ENCODE results near the gene U2AF2.

U2AF2 gene

DNA sequence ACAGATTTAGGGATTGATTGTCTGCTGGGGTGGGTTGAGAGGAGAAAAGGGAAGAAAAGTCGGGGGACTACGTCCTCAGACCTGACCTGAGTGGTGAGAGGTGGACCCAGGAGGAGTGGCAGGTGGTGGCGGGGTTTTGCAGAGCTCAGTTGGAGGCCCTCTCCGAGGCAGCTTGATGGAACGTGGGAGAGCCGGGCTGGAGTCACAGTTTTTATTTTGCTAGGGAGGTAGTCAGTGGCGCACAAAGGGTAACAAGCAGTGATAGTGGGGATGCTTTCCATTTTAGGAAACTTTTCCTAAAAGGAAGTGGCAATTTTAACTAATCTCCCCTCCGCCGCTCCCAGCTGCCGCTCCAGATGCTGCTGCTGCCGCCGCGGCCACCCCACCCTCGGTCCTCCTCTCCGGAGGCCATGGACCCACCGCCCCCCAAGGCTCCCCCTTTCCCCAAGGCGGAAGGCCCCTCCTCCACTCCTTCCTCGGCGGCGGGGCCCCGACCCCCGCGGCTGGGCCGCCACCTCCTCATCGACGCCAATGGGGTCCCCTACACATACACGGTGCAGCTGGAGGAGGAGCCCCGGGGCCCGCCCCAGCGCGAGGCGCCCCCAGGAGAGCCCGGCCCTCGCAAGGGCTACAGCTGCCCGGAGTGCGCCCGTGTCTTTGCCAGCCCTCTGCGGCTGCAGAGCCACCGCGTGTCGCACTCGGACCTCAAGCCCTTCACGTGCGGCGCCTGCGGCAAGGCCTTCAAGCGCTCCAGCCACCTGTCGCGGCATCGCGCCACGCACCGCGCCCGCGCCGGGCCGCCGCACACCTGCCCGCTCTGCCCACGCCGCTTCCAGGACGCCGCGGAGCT is 12.5 kb upstream of the U2AF2 start:
- peak in 5 of 58 donors; percentile 7 to 37 (median 13) for DNase-seq

DNA sequence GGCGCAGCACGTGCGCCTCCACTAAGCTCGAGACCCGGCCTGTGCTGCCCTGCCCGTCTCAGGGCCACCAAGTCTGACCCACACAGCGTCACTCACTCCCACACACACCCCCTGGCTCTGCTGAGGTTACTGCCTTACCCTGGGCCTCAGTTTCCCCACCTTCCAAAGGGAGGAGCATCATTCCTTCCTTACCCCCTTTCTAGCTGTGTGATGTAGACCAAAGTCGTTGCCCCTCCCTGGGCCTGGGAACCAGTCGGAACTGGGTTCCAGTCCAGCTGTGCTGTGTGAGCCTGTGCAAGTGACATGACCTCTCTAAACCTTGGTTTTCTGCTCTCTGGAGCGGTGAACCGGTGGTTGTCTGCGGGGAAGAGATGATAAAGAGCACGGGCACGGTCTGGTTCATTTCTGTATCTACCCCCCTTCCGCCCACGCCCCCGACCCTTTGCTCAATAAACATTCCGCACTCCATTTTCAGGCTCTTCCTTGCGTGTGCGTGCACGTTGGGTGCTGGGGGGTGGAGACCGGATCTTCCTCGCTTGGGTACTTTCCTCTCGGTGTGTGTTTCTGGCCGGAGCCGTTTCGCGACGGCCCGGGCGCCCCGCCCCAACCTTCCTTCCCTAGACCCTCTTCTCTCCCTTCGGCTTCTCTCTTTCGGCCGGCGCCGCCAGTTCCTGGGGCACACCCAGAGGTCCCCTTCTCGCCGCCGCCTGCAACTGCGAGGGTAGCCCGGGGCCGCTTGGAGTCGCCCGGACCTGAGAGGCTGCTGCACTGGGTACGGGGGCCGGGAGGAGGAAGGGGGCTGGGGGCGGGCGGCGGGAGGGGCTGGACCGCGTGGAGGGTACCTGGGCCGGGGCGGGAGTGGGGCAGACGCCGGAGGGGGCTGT is 11.6 kb upstream of the U2AF2 start, which contains the start of gene ZNF581:
TSS of gene ZNF581 (plus strand) at position 647 of the 884 bp plus-strand sequence. CDS start 923 bp downstream, outside the sequence.
- peak in 55 of 58 donors; percentile 16 to 79 (median 58) for DNase-seq

DNA sequence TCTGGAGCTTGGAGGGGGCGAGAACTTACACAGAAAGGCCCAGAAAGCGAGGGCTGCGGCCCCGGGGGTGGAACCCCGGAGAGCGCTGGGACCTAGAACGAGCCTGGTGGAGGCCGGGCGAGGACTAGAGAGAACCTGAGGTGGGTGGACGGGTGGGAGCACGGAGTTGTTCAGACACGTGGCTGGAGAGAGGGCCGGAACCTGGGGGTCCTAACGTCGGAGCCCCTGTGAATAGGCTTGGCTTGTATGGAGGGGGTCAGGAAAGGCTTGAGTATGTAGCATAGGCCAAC is 11.0 kb upstream of the U2AF2 start:
- DNase-seq: peak in 1 of 58 donors; percentile 55

DNA sequence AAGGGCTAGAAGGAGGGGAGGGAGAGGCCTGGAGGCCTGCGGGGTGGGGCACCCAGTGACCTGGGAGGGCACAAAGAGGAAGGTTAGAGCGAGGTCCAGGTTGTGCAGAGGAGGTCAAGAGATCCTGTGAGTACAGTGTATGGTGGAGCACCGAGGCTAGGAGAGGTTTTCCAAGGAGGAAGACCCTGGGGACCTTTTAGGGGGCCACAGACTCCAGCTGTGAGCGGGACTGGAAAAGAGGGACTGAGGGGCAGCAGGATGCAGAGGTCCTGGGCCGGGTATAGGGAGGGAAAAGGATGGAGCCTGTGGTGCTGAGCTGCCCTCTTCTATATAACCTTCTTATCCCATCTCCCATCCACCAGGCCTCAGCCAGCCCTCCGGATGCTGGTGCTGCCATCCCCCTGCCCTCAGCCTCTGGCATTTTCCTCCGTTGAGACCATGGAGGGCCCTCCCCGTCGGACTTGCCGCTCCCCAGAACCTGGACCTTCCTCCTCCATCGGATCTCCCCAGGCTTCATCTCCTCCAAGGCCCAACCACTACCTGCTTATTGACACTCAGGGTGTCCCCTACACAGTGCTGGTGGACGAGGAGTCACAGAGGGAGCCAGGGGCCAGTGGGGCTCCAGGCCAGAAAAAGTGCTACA is 10.5 kb upstream of the U2AF2 start:
- no peak for DNase-seq

DNA sequence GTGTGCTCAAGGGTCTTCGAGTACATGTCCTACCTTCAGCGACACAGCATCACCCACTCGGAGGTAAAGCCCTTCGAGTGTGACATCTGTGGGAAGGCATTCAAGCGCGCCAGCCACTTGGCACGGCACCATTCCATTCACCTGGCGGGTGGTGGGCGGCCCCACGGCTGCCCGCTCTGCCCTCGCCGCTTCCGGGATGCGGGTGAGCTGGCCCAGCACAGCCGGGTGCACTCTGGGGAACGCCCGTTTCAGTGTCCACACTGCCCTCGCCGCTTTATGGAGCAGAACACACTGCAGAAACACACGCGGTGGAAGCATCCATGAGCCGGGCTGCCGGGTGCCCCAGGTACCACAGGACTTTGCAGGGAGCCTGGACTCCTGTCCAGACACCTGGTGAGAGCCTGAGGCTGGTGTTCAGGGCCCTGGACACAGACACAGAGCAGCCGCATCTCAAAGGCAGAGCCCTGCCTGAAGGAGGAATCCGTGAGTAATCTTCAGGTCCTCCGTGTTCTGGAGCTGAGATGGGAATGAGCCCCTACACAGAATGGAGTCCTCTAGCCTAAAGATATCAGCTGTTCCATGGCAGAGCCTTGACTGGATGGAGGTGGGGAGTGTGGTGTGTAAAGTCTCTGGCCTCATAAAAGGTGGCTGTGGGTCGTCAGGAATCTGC is 9.9 kb upstream of the U2AF2 start:
- DNase-seq: no peak

DNA sequence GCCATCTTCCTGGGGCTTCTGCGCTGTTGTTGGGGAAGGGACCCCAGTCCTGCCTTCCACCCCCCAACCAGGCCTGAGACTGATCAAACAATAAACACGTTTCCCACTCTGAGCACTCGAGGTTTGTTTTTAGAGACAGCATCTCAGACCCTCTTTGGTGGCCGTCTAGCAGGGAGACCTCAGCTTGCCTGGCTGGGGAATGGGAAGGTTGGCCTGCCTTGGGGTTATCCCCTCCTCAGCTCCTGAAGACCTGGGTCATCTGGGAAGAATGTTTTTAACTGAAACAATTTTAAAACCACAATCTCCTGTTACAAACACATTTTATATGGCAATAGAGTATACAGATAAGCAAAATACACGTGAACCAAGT is 9.3 kb upstream of the U2AF2 start:
- no peak for DNase-seq

DNA sequence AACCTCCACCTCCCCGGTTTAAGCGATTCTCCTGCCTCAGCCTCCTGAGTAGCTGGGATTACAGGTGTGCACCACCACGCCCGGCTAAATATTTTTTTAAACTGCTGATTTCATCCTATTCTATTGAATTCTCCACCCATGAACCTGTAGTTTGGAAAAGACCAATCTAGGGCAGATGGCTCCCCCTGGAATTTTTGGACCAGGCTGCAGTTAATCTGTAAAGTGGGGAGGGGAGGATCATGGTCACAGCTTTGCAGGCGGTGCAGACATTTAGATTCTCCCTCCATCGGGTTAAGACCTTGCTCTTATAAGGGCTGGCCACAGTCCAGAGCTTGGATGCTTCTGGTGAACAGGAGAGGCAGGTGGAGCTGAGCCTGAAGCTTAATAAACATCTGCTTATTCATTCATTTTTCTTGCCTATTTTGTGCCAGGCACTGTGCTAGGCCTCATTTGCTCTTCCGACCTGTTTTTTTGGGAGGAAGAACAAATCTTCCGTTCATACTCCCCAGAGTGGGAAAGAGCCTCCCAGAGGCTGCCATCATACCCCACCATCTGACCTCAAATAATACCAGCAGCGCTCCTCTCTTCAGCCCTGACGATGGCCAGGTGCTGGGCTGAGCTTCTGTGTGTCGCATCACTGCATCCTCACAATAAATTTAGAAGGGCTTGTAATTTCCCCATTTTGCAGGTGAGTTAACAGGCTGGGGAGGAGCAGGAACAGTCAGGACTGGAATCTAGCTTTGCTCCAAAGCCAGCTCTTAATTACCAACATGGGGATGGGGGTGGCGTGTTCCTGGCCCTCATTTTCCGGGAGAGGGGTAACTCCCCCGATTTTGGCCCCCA is 7.7 kb upstream of the U2AF2 start:
- peak in 1 of 58 donors; percentile 15 for DNase-seq

DNA sequence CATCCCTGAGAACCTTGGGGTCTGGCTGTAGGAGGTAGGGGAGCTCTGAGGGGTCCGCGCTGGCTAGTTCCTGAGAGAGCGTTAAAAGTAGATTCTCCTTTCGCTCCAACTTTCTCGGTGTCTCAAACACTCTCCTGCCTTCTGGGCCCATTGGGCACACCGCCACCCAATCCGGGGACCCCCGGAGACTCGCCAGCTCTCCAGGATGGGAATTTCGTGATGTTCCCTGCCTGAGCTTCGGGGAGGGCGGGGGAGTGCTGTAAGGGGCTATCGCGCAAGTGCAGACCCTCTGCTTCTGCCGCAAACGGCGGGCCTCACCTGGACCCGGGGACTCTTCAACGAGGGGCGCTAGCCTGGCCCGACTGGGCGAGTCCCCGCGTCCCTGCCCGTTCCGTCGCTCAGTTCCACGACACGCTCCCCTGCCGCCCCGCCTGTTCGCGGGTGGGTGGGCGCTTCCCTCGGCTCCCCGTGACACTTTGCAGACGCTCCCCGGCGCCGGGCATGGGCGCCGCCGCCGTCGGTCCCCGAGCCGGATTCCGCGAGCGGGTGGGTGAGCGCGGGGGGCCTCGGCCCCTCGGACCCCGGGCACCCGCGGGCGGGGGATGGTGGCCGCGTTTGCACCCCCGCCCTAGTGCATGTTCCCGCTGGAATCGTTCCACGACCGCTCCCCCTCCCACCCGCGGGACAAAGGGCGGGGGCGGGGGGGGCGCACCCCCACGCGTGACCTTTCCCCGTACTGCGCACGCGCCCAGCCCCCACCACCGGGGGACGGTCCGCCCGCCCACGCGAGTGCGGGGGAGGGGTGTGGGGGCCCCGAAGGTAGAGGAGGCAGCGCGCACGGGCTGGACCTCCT is 6.9 kb upstream of the U2AF2 start, which contains the start of gene CCDC106:
TSS of gene CCDC106 (plus strand) at position 481 of the 853 bp plus-strand sequence. CDS start 835 bp downstream, outside the sequence.
- peak in 56 of 58 donors; percentile 47 to 89 (median 72) for DNase-seq

DNA sequence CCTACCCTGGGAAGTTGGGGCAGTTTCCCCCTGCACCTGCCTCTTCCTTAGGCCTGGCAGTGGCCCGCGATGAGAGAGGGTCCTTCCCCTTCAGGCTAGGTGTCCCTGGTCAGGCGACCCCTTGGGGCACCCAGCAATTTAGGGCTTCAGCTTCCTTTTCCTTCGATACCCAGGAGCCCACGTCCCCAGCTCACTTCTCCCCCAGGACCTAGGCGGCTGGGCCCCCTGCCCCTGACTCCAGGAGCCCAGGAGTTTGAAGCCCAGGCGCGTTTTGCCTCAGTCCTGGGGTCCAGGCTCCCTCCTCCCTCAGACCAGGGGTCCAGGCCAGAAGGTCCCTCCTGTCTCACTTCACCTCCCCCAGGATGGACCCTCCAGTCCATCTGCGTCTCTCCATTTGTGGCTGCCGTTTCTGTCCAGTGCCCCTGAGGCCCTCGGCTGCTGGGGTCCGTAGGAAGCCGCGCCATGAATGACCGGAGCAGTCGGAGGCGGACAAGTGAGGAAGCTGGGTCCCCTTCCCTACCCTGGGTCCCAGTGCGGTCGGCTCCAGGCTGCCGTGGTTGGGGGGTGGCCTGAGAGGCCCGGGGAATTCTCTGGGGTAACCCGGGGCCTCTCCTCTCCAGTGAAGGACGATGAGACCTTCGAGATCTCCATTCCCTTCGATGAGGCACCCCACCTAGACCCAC is 6.1 kb upstream of the U2AF2 start:
- DNase-seq: peak in 1 of 58 donors; percentile 41

DNA sequence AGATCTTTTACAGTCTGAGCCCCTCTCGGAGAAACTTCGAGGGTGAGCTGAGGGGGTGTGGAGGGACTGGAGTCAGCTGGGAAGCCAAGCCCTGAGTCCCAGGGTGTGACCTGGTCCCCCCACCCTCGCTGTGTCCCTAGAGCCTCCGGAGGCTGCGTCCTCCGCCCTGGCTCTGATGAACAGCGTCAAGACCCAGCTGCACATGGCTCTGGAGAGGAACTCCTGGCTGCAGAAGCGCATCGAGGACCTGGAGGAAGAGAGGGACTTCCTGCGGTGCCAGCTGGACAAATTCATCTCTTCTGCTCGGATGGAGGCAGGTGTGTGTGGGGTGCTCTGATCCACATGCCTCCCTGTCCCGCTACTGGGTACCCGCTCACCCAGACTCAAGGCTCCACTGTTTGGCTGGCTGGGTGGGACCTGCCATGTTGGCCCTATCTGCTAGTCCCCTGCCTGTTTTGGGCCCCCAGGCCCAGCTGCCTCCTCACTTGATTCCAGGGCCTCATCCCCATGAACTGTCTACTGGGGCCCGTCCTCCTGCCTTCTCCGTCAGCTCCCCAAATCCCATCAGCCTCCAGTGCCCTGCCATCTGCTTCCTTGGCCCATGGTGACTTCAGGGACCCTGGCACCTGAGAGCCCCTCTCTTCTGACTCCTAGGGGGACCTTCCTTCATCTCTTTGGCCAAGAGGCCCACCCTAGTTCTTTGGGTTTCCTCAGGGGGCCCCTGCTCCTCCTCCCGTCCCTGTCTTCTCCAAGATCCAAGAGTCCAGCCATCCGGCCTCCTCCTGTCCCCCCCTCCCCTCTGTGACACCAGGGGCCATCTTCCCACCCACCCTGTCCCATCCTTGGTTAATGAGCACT is 5.3 kb upstream of the U2AF2 start:
- DNase-seq: no peak

DNA sequence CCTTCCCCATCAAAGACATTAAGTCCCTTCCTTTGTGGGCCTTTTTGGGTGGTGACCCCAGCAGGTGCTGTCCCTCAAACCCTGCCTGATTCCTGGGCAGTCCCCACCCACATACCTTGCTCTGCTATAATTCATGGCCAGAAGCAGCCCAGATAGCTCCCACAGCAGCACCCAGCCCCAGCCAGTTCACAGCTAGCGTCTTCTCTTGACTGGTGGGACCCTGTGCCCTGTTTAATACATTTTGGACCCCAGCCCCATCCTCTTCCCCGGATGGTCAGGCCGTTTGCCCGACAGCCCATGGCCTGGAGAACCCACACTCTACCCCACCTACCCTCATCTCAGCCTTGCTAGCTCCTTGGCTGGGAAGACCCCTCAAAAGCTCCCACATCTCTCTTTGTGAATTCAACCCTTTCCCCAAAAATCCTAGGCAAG is 4.7 kb upstream of the U2AF2 start:
- DNase-seq: no peak

DNA sequence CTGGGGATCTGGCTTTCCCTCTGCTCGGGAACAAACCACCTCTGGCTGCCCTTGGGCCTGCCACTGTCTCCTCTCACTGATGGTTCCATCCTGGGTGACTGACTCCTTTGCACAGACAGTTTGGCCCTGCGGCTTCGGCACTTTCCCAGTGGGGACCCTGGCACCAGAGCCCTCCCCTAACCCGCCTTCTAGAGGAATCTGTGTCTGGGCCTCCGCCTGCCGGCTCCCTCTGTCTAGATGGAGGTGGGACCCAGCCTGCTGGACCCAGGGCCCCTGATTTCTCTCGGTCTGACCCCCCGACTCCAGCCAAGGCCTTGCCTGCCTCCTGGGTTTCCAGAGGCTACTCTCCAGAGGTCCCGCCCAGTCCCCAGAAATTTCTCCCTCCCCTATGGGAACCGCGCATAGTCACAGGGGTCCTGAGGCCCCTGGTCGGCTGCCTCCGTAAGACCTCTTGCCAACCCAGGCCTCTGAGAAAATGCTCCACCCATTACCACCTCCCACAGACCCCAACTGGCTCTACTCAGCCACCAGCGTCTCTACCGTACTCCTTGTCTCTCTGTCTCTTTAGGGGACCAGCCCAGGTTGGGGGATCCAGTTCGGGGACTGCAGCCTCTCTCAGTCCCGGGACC is 4.1 kb upstream of the U2AF2 start:
- no peak for DNase-seq

DNA sequence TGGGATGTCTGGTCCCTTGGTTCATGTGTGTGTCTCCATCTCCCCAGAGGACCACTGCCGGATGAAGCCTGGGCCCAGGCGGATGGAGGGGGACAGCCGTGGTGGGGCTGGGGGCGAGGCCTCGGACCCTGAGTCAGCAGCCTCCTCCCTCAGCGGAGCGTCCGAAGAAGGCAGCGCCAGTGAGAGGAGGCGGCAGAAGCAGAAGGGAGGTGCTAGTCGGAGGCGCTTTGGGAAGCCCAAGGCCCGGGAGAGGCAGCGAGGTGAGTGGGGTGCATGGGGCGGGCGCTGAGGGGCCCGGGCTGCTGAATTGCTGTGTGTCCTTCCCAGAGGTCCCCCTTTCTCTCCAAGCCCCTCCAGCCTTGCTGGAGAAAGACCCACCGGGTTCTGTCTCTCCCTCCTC is 3.6 kb upstream of the U2AF2 start:
- DNase-seq: no peak

DNA sequence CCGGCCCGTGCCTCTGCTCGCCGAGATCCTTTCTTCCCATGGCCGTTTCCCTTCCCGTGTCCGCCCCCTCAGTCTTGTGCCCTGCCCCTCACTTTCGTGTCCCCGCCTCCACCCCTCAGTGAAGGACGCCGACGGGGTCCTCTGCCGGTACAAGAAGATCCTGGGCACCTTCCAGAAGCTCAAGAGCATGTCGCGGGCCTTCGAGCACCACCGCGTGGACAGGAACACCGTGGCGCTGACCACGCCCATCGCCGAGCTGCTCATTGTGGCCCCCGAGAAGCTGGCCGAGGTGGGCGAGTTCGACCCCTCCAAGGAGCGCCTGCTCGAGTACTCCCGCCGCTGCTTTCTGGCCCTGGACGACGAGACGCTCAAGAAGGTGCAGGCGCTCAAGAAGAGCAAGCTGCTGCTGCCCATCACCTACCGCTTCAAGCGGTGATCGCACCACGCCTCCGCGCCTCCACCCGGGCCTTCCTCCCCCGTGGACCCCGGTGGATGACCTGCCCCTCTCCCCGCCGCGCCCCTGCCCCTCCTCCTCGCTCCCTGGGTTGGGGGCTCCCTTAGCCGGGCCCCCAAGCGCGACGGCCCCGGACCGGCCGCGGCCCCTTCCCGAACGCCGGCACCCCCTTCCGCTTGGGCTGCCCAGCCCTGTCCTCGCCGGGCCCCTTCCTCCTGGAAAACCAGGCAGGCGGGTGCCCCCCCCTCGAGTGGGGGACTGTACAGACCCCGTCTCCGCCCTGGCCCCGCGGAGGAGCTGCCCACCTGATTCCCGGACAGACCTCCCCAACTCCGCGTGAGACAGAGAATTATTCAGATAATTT is 2.3 kb upstream of the U2AF2 start:
- peak in 1 of 58 donors; percentile 21 for DNase-seq

DNA sequence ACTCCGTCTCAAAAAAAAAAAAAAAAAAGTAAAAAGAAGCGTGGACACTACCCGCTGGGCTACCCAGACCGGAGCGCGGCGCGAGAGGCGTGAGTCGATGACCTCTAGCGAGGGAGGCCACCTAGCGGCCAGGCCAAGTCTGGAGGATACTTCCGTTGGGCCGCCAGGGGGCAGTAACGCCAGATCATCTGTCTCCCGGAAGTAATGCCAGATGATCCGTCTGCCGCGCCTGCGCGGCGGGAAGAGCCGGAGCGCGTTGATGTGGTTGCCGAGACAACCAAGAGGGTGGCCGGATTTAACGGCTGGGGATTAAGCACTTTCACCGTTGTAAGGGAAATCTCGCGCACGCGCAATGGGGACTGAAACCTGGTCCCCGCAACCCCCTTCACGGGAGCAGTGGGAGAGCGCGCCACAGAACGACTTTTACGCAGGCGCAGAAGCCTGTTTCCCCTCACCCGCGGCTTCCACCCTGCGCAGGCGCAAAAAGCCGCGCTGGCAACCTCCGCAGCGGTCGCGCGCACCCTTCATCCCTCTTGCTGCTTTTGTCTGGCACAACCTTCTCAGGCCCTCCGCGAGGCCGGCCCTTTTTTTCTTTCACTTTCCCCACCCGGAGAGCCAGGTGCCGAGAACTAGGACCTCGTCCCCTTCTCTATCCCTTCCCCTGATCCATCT is 1.0 kb upstream of the U2AF2 start:
- peak; percentile 86 to 100 (median 97) for DNase-seq

All from anterior cingulate cortex (tissue), 58 donors.